ENCODE results near the gene GPX3. TPM values are rescaled to one million over a fixed set of nuclear protein-coding genes. Genes with fewer than 3 reads are reported as not detected.
A peak's percentile ranks its signal among the peaks of the same experiment; 100 is the strongest.

Gene GPX3
- total RNA-seq, 5 donors from 2014 or later (not counting 1 experiment from before 2014, with no cell fraction given): 0.49 to 1.6 (median 1.4) TPM; not detected in 2

GRCh38 chr5:151008906-151009305, 11.5 kb upstream of the GPX3 start:
- no peaks in the 10 kb centered on the region for H3K36me3 Mint-ChIP-seq
- H3K4me3 Mint-ChIP-seq: no peak overlapping the region
- H3K27ac ChIP-seq (ENCODE audit: low read length): no peak overlapping the region
- H3K27ac Mint-ChIP-seq: no peak overlapping the region
- peaks cover 0 to 7% of the 10 kb centered on the region in 2 experiments for H3K27me3 ChIP-seq (replicated peaks in 1 of 2; ENCODE audit: control insufficient read depth in 2 of 2, extremely low read depth in 1 of 2, insufficient read depth in 2 of 2, low read length in 1 of 2)
- no peaks in the 10 kb centered on the region for H3K9me3 ChIP-seq
- ATAC-seq (replicated peaks in 1 of 4) (no peak), DNase-seq (no peak)
- ChIA-PET POLR2A (no interaction called here), CTCF (no interaction called here)
- no peaks in the 10 kb centered on the region for H3K4me1 ChIP-seq (ENCODE audit: control insufficient read depth in 1 of 2, extremely low read depth in 1 of 2, insufficient read depth in 2 of 2, low read length in 2 of 2)
- WGBS (ENCODE audit: insufficient coverage): 91% methylated on average over 3 of the region's 4 CpGs
- H3K9me3 Mint-ChIP-seq: no peaks in the 10 kb centered on the region
- no peaks in the 10 kb centered on the region for H3K36me3 ChIP-seq (ENCODE audit: control insufficient read depth in 2 of 2, extremely low read depth in 1 of 2, insufficient read depth in 1 of 2, low read length in 1 of 2)
- H3K4me1 Mint-ChIP-seq: no peaks in the 10 kb centered on the region
- H3K27me3 Mint-ChIP-seq: peaks cover 6 to 8% of the 10 kb centered on the region in 2 donors
- no peak overlapping the region for H3K4me3 ChIP-seq (ENCODE audit: control insufficient read depth in 1 of 2, extremely low read depth in 1 of 2, low read length in 1 of 2)

DNA sequence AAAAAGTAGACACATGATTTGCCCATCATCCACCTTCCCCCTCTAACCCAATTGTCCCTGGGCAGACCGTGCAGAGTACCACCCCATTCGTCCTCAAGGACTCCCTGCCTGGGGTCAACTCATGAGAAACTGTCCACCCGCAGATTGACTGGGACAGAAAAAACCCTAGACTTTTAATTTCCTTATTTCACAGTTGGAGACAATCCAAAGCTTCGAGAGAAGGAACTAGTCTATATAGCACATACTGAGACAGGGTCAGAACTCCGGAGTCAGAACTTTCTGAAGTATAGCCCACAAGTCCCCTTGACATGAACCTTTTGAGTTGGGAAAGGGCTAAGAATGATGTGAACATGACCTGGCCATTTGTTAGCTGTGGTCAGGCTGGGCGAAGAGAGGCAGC, 7.5 kb upstream of the GPX3 start:
- Histone ChIP-seq H3K27ac (ENCODE audit: low read length) (no peak overlapping the region), H3K27me3 (replicated peaks in 1 of 2; ENCODE audit: control insufficient read depth in 2 of 2, extremely low read depth in 1 of 2, insufficient read depth in 2 of 2, low read length in 1 of 2) (peaks cover 0 to 4% of the 10 kb centered on the region in 2 experiments), H3K36me3 (ENCODE audit: control insufficient read depth in 2 of 2, extremely low read depth in 1 of 2, insufficient read depth in 1 of 2, low read length in 1 of 2) (no peaks in the 10 kb centered on the region), H3K4me1 (ENCODE audit: control insufficient read depth in 1 of 2, extremely low read depth in 1 of 2, insufficient read depth in 2 of 2, low read length in 2 of 2) (no peaks in the 10 kb centered on the region), H3K9me3 (no peaks in the 10 kb centered on the region), H3K4me3 (ENCODE audit: control insufficient read depth in 1 of 2, extremely low read depth in 1 of 2, low read length in 1 of 2) (no peak overlapping the region)
- Mint-ChIP-seq H3K4me1 (peaks cover 0 to 3% (median 0%) of the 10 kb centered on the region in 3 donors), H3K9me3 (no peaks in the 10 kb centered on the region), H3K27ac (no peak overlapping the region), H3K4me3 (no peak overlapping the region), H3K27me3 (peaks cover 6 to 8% of the 10 kb centered on the region in 2 donors), H3K36me3 (no peaks in the 10 kb centered on the region)
- WGBS (ENCODE audit: insufficient coverage): 74% methylated on average over 3 of the region's 6 CpGs
- no peak for DNase-seq
- CTCF ChIA-PET: no interaction called here
- no peak for ATAC-seq (replicated peaks in 1 of 4)
- POLR2A ChIA-PET: interaction anchor here in 1 of 2 donors (0.6 kb wide), 1 partner anchor 1646 kb away, joined by 7 read pairs; no protein-coding TSS in a partner anchor

GRCh38 chr5:151014680-151015343, 5.6 kb upstream of the GPX3 start:
- POLR2A ChIA-PET: no interaction called here
- no peaks in the 10 kb centered on the region for H3K36me3 Mint-ChIP-seq
- no peak overlapping the region for H3K27ac ChIP-seq (ENCODE audit: low read length)
- ATAC-seq (replicated peaks in 1 of 4) (no peak), DNase-seq (no peak)
- peaks cover 0 to 3% of the 10 kb centered on the region in 2 experiments for H3K4me1 ChIP-seq (ENCODE audit: control insufficient read depth in 1 of 2, extremely low read depth in 1 of 2, insufficient read depth in 2 of 2, low read length in 2 of 2)
- peaks cover 0 to 16% (median 12%) of the 10 kb centered on the region in 3 donors for H3K4me1 Mint-ChIP-seq
- H3K4me3 Mint-ChIP-seq: no peak overlapping the region
- H3K9me3 Mint-ChIP-seq: no peaks in the 10 kb centered on the region
- peaks cover 0 to 4% of the 10 kb centered on the region in 2 experiments for H3K27me3 ChIP-seq (replicated peaks in 1 of 2; ENCODE audit: control insufficient read depth in 2 of 2, extremely low read depth in 1 of 2, insufficient read depth in 2 of 2, low read length in 1 of 2)
- no peaks in the 10 kb centered on the region for H3K36me3 ChIP-seq (ENCODE audit: control insufficient read depth in 2 of 2, extremely low read depth in 1 of 2, insufficient read depth in 1 of 2, low read length in 1 of 2)
- no CpG with 5 or more reads among the region's 4 CpGs for WGBS (ENCODE audit: insufficient coverage)
- CTCF ChIA-PET: no interaction called here
- no peak overlapping the region for H3K4me3 ChIP-seq (ENCODE audit: control insufficient read depth in 1 of 2, extremely low read depth in 1 of 2, low read length in 1 of 2)
- H3K27me3 Mint-ChIP-seq: peaks cover 3 to 6% of the 10 kb centered on the region in 2 donors
- H3K9me3 ChIP-seq: no peaks in the 10 kb centered on the region
- no peak overlapping the region for H3K27ac Mint-ChIP-seq

DNA sequence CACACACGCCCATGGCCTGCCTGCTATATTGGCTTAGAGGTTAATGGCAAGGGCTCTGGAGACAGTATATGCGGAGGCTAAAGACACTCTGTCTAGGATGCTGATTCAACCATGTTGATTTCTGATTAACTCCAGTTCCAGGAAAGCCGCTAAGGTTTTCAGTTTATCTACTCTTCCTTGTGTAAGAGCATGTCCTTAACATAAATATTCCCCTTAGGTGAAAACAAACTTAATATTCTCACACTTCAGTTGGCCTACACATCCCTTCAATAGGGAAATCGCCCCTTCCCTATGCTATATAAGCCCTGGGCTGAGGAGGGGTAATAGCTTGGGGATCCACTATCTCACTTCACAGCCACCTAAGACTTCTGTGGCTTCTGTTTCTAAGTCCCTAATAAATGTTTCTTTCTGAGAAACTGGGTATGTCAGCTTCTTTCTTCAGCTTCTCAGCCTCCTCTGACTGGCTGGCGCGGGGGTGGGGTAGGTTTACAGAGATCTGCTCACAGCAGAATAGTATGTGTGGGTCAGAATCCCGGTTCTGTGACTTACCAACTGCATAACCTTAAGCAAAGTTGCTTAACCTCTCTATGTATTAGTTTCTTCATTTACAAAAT, 4.3 kb upstream of the GPX3 start:
- H3K9me3 Mint-ChIP-seq: no peaks in the 10 kb centered on the region
- peaks cover 5 to 6% of the 10 kb centered on the region in 2 donors for H3K27me3 Mint-ChIP-seq
- H3K27ac Mint-ChIP-seq: no peak overlapping the region
- DNase-seq (no peak), ATAC-seq (replicated peaks in 1 of 4) (no peak)
- no peaks in the 10 kb centered on the region for H3K36me3 ChIP-seq (ENCODE audit: control insufficient read depth in 2 of 2, extremely low read depth in 1 of 2, insufficient read depth in 1 of 2, low read length in 1 of 2)
- peaks cover 3 to 12% of the 10 kb centered on the region in 2 experiments for H3K4me1 ChIP-seq (ENCODE audit: control insufficient read depth in 1 of 2, extremely low read depth in 1 of 2, insufficient read depth in 2 of 2, low read length in 2 of 2)
- no peaks in the 10 kb centered on the region for H3K9me3 ChIP-seq
- H3K4me1 Mint-ChIP-seq: peaks cover 12 to 25% (median 20%) of the 10 kb centered on the region in 3 donors
- no peak overlapping the region for H3K27ac ChIP-seq (ENCODE audit: low read length)
- no CpG with 5 or more reads among the region's 7 CpGs for WGBS (ENCODE audit: insufficient coverage)
- no peak overlapping the region for H3K4me3 Mint-ChIP-seq
- no peak overlapping the region for H3K4me3 ChIP-seq (ENCODE audit: control insufficient read depth in 1 of 2, extremely low read depth in 1 of 2, low read length in 1 of 2)
- H3K36me3 Mint-ChIP-seq: no peaks in the 10 kb centered on the region
- ChIA-PET CTCF (no interaction called here), POLR2A (no interaction called here)
- H3K27me3 ChIP-seq (replicated peaks in 1 of 2; ENCODE audit: control insufficient read depth in 2 of 2, extremely low read depth in 1 of 2, insufficient read depth in 2 of 2, low read length in 1 of 2): peaks cover 0 to 13% of the 10 kb centered on the region in 2 experiments

- Histone ChIP-seq H3K4me3 (ENCODE audit: control insufficient read depth in 1 of 2, extremely low read depth in 1 of 2, low read length in 1 of 2) (no peak overlapping the region), H3K27me3 (replicated peaks in 1 of 2; ENCODE audit: control insufficient read depth in 2 of 2, extremely low read depth in 1 of 2, insufficient read depth in 2 of 2, low read length in 1 of 2) (peaks cover 0 to 16% of the 10 kb centered on the region in 2 experiments), H3K27ac (ENCODE audit: low read length) (no peak overlapping the region), H3K4me1 (ENCODE audit: control insufficient read depth in 1 of 2, extremely low read depth in 1 of 2, insufficient read depth in 2 of 2, low read length in 2 of 2) (peaks cover 3 to 15% of the 10 kb centered on the region in 2 experiments), H3K9me3 (no peaks in the 10 kb centered on the region), H3K36me3 (ENCODE audit: control insufficient read depth in 2 of 2, extremely low read depth in 1 of 2, insufficient read depth in 1 of 2, low read length in 1 of 2) (no peaks in the 10 kb centered on the region)
- Mint-ChIP-seq H3K36me3 (no peaks in the 10 kb centered on the region), H3K4me1 (peaks cover 15 to 31% (median 26%) of the 10 kb centered on the region in 3 donors), H3K27me3 (peaks cover 3 to 6% of the 10 kb centered on the region in 2 donors), H3K27ac (no peak overlapping the region), H3K4me3 (no peak overlapping the region), H3K9me3 (no peaks in the 10 kb centered on the region)
- ChIA-PET POLR2A (no interaction called here), CTCF (no interaction called here)
- ATAC-seq (replicated peaks in 1 of 4): no peak
- peak in 1 of 35 experiments; percentile 31 for DNase-seq
- WGBS (ENCODE audit: insufficient coverage): 84% methylated on average over 3 of the region's 5 CpGs
Observed at GRCh38 chr5:151016700-151017099, 3.7 kb upstream of the GPX3 start.

GRCh38 chr5:151017897-151018296, 2.5 kb upstream of the GPX3 start:
- peaks cover 0 to 3% of the 10 kb centered on the region in 2 donors for H3K27me3 Mint-ChIP-seq
- DNase-seq: no peak
- Histone ChIP-seq H3K27me3 (replicated peaks in 1 of 2; ENCODE audit: control insufficient read depth in 2 of 2, extremely low read depth in 1 of 2, insufficient read depth in 2 of 2, low read length in 1 of 2) (peaks cover 0 to 15% of the 10 kb centered on the region in 2 experiments), H3K9me3 (no peaks in the 10 kb centered on the region), H3K27ac (ENCODE audit: low read length) (no peak overlapping the region), H3K36me3 (ENCODE audit: control insufficient read depth in 2 of 2, extremely low read depth in 1 of 2, insufficient read depth in 1 of 2, low read length in 1 of 2) (no peaks in the 10 kb centered on the region), H3K4me3 (ENCODE audit: control insufficient read depth in 1 of 2, extremely low read depth in 1 of 2, low read length in 1 of 2) (no peak overlapping the region), H3K4me1 (ENCODE audit: control insufficient read depth in 1 of 2, extremely low read depth in 1 of 2, insufficient read depth in 2 of 2, low read length in 2 of 2) (peaks cover 3 to 15% of the 10 kb centered on the region in 2 experiments)
- CTCF ChIA-PET: no interaction called here
- no peak for ATAC-seq (replicated peaks in 1 of 4)
- no peaks in the 10 kb centered on the region for H3K9me3 Mint-ChIP-seq
- no peak overlapping the region for H3K27ac Mint-ChIP-seq
- H3K4me3 Mint-ChIP-seq: no peak overlapping the region
- WGBS (ENCODE audit: insufficient coverage): 100% methylated on average over 1 of the region's 2 CpGs
- H3K4me1 Mint-ChIP-seq: peaks cover 15 to 34% (median 31%) of the 10 kb centered on the region in 3 donors
- no peaks in the 10 kb centered on the region for H3K36me3 Mint-ChIP-seq
- POLR2A ChIA-PET: interaction anchor here in 1 of 2 donors (0.5 kb wide), 1 partner anchor 702 kb away, joined by 3 read pairs; no protein-coding TSS in a partner anchor
